Measurements from ENCODE around the gene OCIAD2. TPM values are rescaled to one million over a fixed set of nuclear protein-coding genes. Genes with fewer than 3 reads are reported as not detected.

OCIAD2 gene
- total and polyA plus RNA-seq, 2 of the 8 experiments (the other 6 are each of a cell fraction or from before 2014, with no cell fraction given) = 105 to 122 TPM

- WGBS, 2 experiments (ENCODE audit: extremely low coverage in 1 of 2, insufficient coverage in 1 of 2, insufficient read length in 1 of 2, insufficient replicate concordance in 2 of 2, low coverage in 1 of 2, low lambda C conversion rate in 2 of 2, missing lambda C conversion rate in 1 of 2) = 87% methylated on average over 2 of the region's 2 CpGs; no CpG with 5 or more reads in 1 of the 2 experiments
- no peak overlapping the region for H2BK120ac ChIP-seq (replicated peaks; ENCODE audit: low read depth, low read length)
- H4K8ac ChIP-seq (ENCODE audit: extremely low read depth, insufficient read depth, low read length) = no peak overlapping the region
- peaks cover 3 to 6% of the 10 kb centered on the region in 2 experiments for H4K20me1 ChIP-seq (replicated peaks in 1 of 2; ENCODE audit: control insufficient read depth in 1 of 2, insufficient read depth in 2 of 2, low read length in 2 of 2)
- POLR2A ChIA-PET (ENCODE audit: partially characterized antibody) = interaction anchor here (1.1 to 13.7 kb wide), 2 partner anchors 8 to 55 kb away, joined by 4 to 113 read pairs; partner anchors contain the start of gene OCIAD1
- H2AFZ ChIP-seq (ENCODE audit: low read length) = no peak overlapping the region
- no peak overlapping the region for H2BK15ac ChIP-seq (ENCODE audit: low read length)
- no peaks in the 10 kb centered on the region for H3K23me2 ChIP-seq (ENCODE audit: low read depth, low read length)
- H3K23ac ChIP-seq (ENCODE audit: insufficient read length) = no peak overlapping the region
- no peak overlapping the region for H4K5ac ChIP-seq (ENCODE audit: insufficient read length, low read depth, low read length)
- H3K9ac ChIP-seq (replicated peaks in 1 of 4; ENCODE audit: extremely low read depth in 1 of 4, low read depth in 3 of 4, low read length in 3 of 4) = no peak overlapping the region
- H3K4ac ChIP-seq (replicated peaks; ENCODE audit: insufficient read length, low read depth, low read length) = no peak overlapping the region
- no peak overlapping the region for H3K4me2 ChIP-seq (ENCODE audit: insufficient read depth in 1 of 2, low read depth in 2 of 2, low read length in 2 of 2)
- H3K36me3 ChIP-seq (ENCODE audit: control insufficient read depth in 2 of 4, insufficient read depth in 4 of 4, low read length in 3 of 4) = peaks cover 0 to 85% (median 23%) of the 10 kb centered on the region in 4 experiments; a peak in 6 of 8 replicates
- H2AK5ac ChIP-seq (ENCODE audit: low read depth, low read length) = no peak overlapping the region
- CTCF ChIA-PET (ENCODE audit: partially characterized antibody) = no interaction called here
- TF ChIP-seq TAF7 (optimal IDR thresholded peaks at IDR 0.05; ENCODE audit: borderline replicate concordance, low read depth, low read length) (no peak), KDM1A (IDR thresholded peaks at IDR 0.05; ENCODE audit: borderline replicate concordance, low read length) (no peak), BACH1 (IDR thresholded peaks at IDR 0.05; ENCODE audit: low read length) (no peak), TEAD4 (IDR thresholded peaks at IDR 0.05; ENCODE audit: low read depth, low read length) (no peak)
- TF ChIP-seq, protein P1, sequence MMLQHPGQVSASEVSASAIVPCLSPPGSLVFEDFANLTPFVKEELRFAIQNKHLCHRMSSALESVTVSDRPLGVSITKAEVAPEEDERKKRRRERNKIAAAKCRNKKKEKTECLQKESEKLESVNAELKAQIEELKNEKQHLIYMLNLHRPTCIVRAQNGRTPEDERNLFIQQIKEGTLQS (IDR thresholded peaks at IDR 0.05; ENCODE audit: insufficient read depth, low read depth, low read length) = no peak
- H3K4me3 ChIP-seq (ENCODE audit: extremely low read depth in 1 of 4, insufficient read depth in 2 of 4, low read depth in 3 of 4, low read length in 4 of 4) = no peak overlapping the region
- no peak overlapping the region for H2BK12ac ChIP-seq (ENCODE audit: low read depth, low read length)
- H4K91ac ChIP-seq (replicated peaks; ENCODE audit: insufficient read length, low read length) = no peak overlapping the region
- no peaks in the 10 kb centered on the region for H3K27me3 ChIP-seq (replicated peaks in 1 of 4; ENCODE audit: control insufficient read depth in 3 of 4, extremely low read depth in 1 of 4, insufficient read depth in 3 of 4, low read length in 3 of 4)
- H3K9me3 ChIP-seq (ENCODE audit: insufficient read depth in 2 of 2, low read depth in 1 of 2, low read length in 1 of 2) = no peaks in the 10 kb centered on the region
- H3K18ac ChIP-seq (ENCODE audit: extremely low read depth, low read length) = no peak overlapping the region
- no peaks in the 10 kb centered on the region; the same call in 1 of the 2 replicates for H3K79me1 ChIP-seq (ENCODE audit: low read depth, low read length)
- no peak overlapping the region for H3K27ac ChIP-seq (ENCODE audit: low read depth, low read length)
- H3K4me1 ChIP-seq (replicated peaks in 1 of 4; ENCODE audit: control insufficient read depth in 3 of 4, insufficient read depth in 4 of 4, low read length in 3 of 4) = no peaks in the 10 kb centered on the region
- H3K14ac ChIP-seq (ENCODE audit: insufficient read length) = no peak overlapping the region
- DNase-seq (ENCODE audit: low read depth in 1 of 2, low spot score in 2 of 2) = no peak
- H2BK20ac ChIP-seq (ENCODE audit: low read length) = no peak overlapping the region
- H3K56ac ChIP-seq (replicated peaks; ENCODE audit: insufficient read length, low read depth, low read length) = no peak overlapping the region
- FAIRE-seq = no peak
- peaks cover 0 to 68% of the 10 kb centered on the region in 2 experiments; a peak in 3 of 4 replicates for H3K79me2 ChIP-seq (ENCODE audit: control insufficient read depth in 1 of 2, insufficient read depth in 2 of 2, low read length in 2 of 2)
- no peak overlapping the region for H2BK5ac ChIP-seq (ENCODE audit: low read depth, low read length)
Measured at GRCh38 chr4:48844843-48845242, 61.7 kb downstream of the OCIAD2 start.
